ENCODE data around the gene CPM. TPM values are rescaled to one million over a fixed set of nuclear protein-coding genes. Genes with fewer than 3 reads are reported as not detected.

CPM gene
- total RNA-seq, 1 experiment from 2014 or later: 4.2 TPM

DNA sequence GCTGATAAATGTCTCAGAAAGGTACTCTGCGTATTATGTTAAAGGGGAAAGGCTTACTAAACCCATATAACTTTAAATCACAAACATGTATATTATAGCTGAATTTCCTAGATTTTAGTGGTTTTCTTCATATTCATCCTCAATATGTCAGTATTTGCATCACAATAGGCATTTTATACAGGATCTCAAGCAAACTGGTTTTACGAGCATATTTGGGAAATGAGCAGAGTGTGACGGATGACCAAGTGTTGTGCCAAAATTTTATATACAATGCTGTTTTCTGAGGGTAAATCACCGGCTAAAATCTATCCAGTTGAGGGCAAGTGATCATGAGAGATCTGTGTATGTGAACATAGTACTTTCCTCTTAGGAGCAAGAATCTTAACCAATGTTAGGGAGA lies 8.4 kb downstream of the CPM start:
- no peak for DNase-seq
- H3K27ac ChIP-seq: no peak overlapping the region
- BruUV-seq (replicated peaks): no TSS peak

GRCh38 chr12:68919581-68920239 lies 13.3 kb downstream of the CPM start:
- no peak overlapping the region for H3K4me2 ChIP-seq
- H3K4me3 ChIP-seq: no peak overlapping the region
- no peaks in the 10 kb centered on the region for H3K27me3 ChIP-seq (ENCODE audit: insufficient read depth, low read depth)
- no peaks in the 10 kb centered on the region for H3K9me2 ChIP-seq (ENCODE audit: insufficient read depth)
- H3K36me3 ChIP-seq (ENCODE audit: low read depth): no peaks in the 10 kb centered on the region
- intact Hi-C loops (cut with micrococcal nuclease; ENCODE audit: unreplicated experiment): no loop called here
- BruUV-seq (replicated peaks): no TSS peak
- H4K20me1 ChIP-seq (ENCODE audit: insufficient read depth): no peaks in the 10 kb centered on the region
- CTCF ChIA-PET: no interaction called here
- H3K9me3 ChIP-seq (ENCODE audit: insufficient read depth, low read depth): no peaks in the 10 kb centered on the region
- no peak for DNase-seq
- H2AFZ ChIP-seq: no peak overlapping the region
- H3F3A ChIP-seq (ENCODE audit: insufficient read depth, low read depth): no peaks in the 10 kb centered on the region
- POLR2A ChIA-PET (ENCODE audit: unreplicated experiment): no interaction called here
- TF ChIP-seq, protein P1, sequence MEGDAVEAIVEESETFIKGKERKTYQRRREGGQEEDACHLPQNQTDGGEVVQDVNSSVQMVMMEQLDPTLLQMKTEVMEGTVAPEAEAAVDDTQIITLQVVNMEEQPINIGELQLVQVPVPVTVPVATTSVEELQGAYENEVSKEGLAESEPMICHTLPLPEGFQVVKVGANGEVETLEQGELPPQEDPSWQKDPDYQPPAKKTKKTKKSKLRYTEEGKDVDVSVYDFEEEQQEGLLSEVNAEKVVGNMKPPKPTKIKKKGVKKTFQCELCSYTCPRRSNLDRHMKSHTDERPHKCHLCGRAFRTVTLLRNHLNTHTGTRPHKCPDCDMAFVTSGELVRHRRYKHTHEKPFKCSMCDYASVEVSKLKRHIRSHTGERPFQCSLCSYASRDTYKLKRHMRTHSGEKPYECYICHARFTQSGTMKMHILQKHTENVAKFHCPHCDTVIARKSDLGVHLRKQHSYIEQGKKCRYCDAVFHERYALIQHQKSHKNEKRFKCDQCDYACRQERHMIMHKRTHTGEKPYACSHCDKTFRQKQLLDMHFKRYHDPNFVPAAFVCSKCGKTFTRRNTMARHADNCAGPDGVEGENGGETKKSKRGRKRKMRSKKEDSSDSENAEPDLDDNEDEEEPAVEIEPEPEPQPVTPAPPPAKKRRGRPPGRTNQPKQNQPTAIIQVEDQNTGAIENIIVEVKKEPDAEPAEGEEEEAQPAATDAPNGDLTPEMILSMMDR (conservative IDR thresholded peaks at IDR 0.05): no peak
- TF ChIP-seq EZH2 (IDR thresholded peaks at IDR 0.05; ENCODE audit: low read depth): no peak
- no peak overlapping the region for H3K27ac ChIP-seq
- H3K4me1 ChIP-seq (replicated peaks; ENCODE audit: insufficient read depth): peaks cover 7% of the 10 kb centered on the region; the same call in 1 of the 2 replicates
- no peaks in the 10 kb centered on the region for H3K79me2 ChIP-seq (ENCODE audit: low read depth)

More for the DNA sequence above, 8.4 kb downstream of the CPM start:
- Histone ChIP-seq H3K27me3 (ENCODE audit: insufficient read depth, low read depth) (no peaks in the 10 kb centered on the region), H2AFZ (no peak overlapping the region), H3K9me2 (ENCODE audit: insufficient read depth) (no peaks in the 10 kb centered on the region), H3K36me3 (ENCODE audit: low read depth) (no peaks in the 10 kb centered on the region), H3K4me1 (replicated peaks; ENCODE audit: insufficient read depth) (peaks cover 7% of the 10 kb centered on the region; the same call in 1 of the 2 replicates), H3K79me2 (ENCODE audit: low read depth) (no peaks in the 10 kb centered on the region), H4K20me1 (ENCODE audit: insufficient read depth) (no peaks in the 10 kb centered on the region), H3K9me3 (ENCODE audit: insufficient read depth, low read depth) (no peaks in the 10 kb centered on the region), H3K4me2 (no peak overlapping the region), H3K4me3 (no peak overlapping the region), H3F3A (ENCODE audit: insufficient read depth, low read depth) (no peaks in the 10 kb centered on the region)
- no peak for TF ChIP-seq EZH2 (IDR thresholded peaks at IDR 0.05; ENCODE audit: low read depth)
- TF ChIP-seq, protein P1 (conservative IDR thresholded peaks at IDR 0.05): no peak
- ChIA-PET CTCF (no interaction called here), POLR2A (ENCODE audit: unreplicated experiment) (interaction anchor here (0.6 kb wide), 1 partner anchor 63 kb away, joined by 4 read pairs; no protein-coding TSS in a partner anchor)
- intact Hi-C loops (cut with micrococcal nuclease; ENCODE audit: unreplicated experiment): no loop called here

- DNase-seq: no peak
- no peak overlapping the region for H3K27ac ChIP-seq
- H3K27me3 ChIP-seq (ENCODE audit: insufficient read depth, low read depth): no peaks in the 10 kb centered on the region
- BruUV-seq (replicated peaks): no TSS peak
- H3K9me2 ChIP-seq (ENCODE audit: insufficient read depth): no peaks in the 10 kb centered on the region
- no peaks in the 10 kb centered on the region for H3K79me2 ChIP-seq (ENCODE audit: low read depth)
- no peaks in the 10 kb centered on the region for H4K20me1 ChIP-seq (ENCODE audit: insufficient read depth)
- no peak overlapping the region for H3K4me3 ChIP-seq
- intact Hi-C loops (cut with micrococcal nuclease; ENCODE audit: unreplicated experiment): no loop called here
- no peaks in the 10 kb centered on the region for H3K36me3 ChIP-seq (ENCODE audit: low read depth)
- TF ChIP-seq EZH2 (IDR thresholded peaks at IDR 0.05; ENCODE audit: low read depth): no peak
- TF ChIP-seq, protein P1 (conservative IDR thresholded peaks at IDR 0.05): no peak
- no peak overlapping the region for H2AFZ ChIP-seq
- no peaks in the 10 kb centered on the region for H3K9me3 ChIP-seq (ENCODE audit: insufficient read depth, low read depth)
- H3K4me1 ChIP-seq (replicated peaks; ENCODE audit: insufficient read depth): peaks cover 7% of the 10 kb centered on the region; the same call in 1 of the 2 replicates
- no peaks in the 10 kb centered on the region for H3F3A ChIP-seq (ENCODE audit: insufficient read depth, low read depth)
- no peak overlapping the region for H3K4me2 ChIP-seq
- ChIA-PET CTCF (no interaction called here), POLR2A (ENCODE audit: unreplicated experiment) (no interaction called here)
These were observed 14.0 kb downstream of the CPM start for GRCh38 chr12:68918960-68919359.
